HG03025 (cell line): ENCODE measurements around the gene ADK.
"Not testable (repeated sequence)": the region's sequence is repeated elsewhere in the genome, so short reads cannot be mapped to it uniquely, and the experiment has no call there.

Experiments
- ATAC-seq: cut with Tn5 transposase; IDR thresholded peaks from one replicate; pipeline ENCODE4 v1.9.1; 2021; ENCODE audit warnings: mild to moderate bottlenecking, moderate library complexity; ENCODE audit not compliant: unreplicated experiment, low FRiP score

The ADK gene

DNA sequence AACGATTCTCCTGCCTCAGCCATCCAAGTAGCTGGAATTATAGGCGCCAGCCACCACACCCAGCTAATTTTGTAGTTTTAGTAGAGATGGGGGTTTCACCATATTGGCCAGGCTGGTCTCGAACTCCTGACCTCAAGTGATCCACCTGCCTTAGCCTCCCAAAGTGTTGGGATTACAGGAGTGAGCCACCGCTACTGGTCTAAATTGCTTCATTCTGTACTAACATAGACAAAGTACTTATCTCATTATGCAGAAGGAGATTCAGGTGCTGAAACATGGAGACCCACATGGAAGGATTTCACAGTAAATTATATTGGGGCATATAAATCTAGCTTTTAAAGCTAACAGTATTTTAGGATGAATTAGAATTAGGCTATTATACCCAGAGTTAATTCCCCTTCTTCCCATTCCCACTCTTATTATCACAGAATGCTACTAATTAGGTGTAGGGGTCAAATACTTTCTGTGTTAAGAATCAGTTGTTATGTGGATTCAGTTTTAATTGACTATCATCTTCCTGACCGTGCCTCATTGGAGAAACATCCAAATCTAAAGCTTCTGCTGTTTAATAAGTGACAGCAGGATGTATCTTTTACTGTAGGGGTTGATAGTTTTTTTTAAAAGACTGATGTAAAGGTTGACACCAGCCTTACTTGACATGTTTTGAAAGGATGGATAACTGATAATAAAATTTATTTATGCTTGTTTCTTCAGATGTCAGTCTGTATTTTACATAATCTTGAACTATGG lies 27.2 kb downstream of the ADK start:
- ATAC-seq: no peak

DNA sequence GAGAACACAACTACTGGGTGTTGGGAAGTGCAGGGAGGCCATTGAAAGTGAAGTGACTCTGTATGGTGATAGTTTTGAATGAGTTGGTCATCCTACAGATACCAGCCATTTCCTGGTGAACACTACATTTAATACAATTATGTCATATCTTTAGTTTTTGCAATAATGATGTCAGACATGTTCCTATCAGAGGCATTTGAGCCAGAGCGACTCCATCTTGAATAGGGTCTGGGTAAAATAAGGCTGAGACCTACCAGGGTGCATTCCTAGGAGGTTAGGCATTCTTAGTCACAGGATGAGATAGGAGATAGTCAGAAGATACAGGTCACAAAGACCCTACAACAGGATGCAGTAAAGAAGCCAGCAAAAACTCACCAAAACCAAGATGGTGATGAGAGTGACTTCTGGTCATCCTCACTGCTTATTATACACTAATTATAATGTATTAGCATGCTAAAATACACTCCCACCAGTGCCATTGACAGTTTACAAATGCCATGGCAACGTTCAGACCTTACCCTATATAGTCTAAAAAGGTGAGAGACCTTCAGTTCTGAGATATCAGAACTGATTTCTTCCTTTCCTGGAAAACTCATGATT lies 28.2 kb downstream of the ADK start:
- ATAC-seq: no peak

DNA sequence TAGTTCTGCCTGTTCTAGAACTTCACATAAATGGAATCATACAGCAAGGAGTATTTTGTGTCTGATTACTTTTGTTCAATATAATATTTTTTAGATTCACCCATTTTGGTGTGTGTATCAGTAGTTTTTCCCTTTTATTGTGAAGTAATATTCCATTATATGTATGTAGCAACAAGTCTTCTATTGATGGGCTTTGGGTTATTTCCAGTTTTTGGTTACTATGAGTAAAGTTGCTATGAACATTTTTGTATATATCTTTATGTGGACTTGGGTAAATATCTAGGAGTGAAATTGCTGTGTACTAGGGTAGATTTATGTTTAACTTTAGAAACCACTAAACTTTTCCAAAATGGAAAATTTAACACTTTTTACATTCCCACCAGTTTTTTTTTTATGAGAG lies 35.7 kb downstream of the ADK start:
- no peak for ATAC-seq

DNA sequence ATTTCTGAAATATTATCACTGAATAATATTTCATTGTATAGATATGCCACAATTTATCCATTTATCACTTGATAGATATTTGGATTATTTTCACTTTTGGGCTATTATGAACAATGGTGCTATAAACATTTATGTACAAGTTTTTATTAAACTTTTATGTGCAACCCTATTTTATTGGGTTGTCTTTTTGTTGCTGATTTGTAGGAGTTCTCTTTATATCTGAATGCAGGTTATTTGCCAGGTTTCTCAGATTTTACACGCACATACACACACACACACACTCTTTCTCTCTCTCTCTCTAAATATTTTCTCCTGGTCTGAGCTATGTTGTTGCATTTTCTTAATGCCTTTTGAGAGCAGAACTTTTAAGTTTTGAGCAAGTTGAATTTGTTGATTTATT lies 36.2 kb downstream of the ADK start:
- ATAC-seq: no peak

DNA sequence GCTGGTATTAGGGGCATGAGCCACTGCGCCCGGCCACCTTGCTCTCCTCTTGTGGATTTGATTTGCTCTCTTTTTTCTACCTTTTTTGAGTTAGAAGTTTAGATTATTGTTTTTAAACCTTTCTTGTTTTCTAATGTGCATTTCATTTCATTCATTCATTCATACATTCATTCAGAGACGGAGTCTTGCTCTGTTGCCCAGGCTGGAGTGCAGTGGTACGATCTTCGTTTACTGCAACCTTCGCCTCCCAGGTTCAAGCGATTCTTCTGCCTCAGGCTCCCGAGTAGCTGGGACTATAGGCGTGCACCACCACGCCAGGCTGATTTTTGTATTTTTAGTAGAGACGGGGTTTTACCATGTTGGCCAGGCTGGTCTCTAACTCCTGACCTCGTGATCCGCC lies 37.6 kb downstream of the ADK start:
- not testable (repeated sequence) for ATAC-seq

DNA sequence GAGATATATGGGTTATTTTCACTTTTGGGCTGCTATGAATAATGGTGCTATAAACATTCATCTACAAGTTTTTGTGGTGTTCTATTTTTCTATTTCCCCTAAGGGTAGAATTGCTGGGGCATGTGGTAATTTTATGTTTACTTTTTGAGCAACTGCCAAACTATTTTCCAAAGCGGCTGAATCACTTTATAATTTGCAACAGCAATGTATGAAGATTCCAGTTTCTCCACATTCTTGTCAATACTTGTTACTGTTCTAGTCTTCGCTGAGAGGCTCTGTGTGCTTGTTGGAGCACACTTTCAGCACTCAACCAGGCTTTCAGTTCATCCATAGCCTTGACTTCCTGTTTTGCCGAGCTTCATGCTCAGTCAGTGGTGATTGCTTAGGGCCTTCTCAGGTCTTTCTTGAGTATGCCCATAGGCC lies 39.0 kb downstream of the ADK start:
- ATAC-seq: no peak

DNA sequence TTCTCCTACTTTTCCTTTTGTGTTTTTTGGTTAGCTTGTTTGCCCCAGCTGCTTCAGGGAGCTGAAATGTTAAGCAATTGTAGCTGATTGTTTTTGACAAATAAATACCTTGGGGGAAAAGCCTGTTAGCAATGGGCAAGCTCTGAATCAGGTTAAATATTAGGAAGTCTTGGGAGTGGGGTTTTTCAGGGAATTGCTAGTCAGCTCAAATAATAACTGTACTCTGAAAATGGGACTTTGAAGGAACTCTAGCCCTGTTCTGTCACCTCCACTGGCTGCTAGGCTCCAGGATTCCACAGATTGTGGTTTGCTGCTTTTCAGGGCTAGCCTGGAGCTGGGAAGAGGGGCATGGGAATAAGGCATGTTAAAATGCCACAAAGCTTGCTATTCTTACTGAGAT lies 39.5 kb downstream of the ADK start:
- ATAC-seq: no peak

DNA sequence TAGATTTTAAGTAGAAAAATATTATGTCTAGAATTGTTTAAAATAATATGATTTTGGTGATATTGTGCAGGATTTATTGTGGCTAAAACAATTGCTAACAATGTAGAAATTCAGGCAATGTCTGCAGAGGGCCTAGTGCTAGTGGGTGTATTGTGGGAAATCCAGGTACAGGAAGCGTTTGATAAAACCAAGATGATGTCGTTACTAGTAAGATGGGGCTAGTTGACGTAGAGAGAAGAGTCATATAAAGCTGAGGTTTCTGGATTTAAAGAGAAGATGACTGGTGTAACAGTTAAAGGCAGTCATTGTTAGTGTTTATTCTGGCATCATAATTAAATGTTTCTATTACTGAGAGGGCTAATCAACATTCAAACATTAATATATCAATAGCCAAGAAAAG lies 43.5 kb downstream of the ADK start:
- ATAC-seq: no peak

DNA sequence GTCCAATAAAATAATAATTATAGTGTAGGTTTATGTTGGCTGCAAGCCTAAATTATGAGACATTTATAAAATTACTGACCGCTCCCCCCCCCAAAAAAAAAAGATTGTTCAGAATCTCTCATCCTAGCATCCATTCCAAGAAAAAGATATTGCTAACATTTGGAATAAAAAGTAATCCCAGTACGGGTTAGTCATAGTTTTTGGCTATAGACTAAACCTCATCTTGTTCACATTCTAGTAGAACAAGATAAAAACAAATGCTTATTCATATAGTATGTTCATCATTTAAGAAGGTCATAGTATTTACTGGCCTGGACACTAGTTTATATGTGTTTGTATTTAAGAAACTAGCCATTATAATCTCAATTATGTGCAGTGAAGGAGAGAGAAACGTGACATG lies 44.0 kb downstream of the ADK start:
- ATAC-seq: no peak

DNA sequence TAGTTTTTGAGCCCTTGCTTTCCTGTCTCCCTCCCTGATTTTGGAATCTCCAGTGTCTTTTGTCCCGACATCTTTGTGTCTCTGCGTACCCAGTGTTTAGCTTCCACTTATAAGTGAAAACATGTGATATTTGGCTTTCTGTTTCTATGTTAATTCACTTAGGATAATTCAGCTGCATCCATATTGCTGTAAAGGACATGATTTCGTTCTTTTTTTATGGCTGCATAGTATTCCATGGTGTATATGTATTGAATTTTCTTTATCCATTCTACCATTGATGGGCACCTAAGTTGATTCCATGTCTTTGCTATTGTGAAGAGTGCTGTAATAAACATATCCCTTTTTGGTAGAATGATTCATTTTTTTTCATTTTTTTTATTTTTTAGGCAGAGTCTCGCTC lies 48.3 kb downstream of the ADK start:
- ATAC-seq: no peak

DNA sequence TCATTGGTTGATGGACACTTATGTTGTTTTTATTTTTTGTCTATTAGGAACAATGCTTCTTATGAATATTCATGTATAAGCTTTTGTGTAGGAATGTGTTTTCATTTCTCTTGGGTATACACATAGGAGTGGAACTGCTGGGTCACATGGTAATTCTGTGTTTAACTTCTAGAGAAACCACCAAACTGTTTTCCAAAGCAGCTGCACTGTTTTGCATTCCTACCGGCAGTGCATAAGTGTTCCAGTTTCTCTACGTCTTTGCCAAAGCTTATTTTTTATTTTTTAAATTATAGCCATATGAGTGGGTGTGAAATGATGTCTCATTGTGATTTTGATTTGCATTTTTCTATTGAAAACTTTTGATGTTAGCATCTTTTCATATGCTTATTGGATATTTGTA lies 51.3 kb downstream of the ADK start:
- no peak for ATAC-seq

DNA sequence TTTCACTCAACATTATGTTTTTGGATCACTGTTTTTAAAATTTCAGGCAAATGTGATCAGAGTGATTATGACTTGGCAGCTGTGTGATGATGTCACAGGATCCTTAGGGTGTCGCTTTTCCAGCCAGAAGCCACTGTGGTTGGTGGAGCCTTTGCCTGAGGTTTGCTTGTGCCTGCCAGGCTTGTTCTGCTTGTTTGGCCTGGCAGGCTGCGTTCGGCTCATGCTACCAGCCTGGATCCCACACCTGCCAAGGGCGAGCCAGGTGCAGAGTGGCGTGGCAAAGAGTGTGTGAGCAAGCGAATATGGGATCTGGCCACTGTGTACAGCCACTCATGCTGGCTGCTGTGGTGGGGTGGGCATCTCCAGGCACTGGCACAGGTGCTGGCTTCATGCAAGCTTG lies 55.7 kb downstream of the ADK start:
- no peak for ATAC-seq

DNA sequence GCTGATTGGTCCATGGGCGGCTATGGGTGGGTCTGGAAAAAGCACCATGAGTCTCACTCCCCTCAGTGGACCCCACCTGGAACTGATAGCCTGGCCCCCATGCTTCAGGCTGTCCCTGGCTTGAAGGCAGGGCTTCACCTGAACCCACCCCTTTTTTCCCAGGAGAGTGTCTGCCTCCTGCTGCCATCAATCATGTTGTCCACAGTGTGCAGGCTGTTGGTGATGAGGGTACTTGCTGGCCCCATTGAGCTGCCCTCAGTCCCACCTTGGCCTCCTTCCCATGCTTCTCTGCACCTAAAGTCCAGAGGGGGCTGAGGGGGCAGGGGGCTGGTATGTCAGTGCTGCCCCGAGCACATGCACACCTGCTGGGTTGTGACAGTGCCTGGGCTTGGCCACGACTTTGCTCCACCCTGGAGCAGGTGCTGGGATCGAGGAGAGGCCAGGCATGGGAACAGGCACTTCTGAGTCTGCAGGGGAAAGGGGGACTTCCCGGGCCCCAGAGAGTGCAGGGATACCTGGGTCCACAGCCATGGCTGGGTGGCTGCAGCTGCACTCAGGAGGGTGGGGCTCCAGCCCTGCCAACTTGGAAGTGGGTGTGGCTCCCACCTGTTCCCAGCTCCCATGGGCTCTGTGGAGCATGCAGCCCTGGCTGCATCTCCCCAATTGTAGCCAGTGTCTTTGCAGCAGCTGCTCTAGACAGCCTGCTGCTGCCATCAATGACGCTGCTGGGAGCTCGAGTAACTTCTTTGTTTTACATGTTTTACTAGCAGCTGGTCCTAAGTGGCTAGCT lies 56.9 kb downstream of the ADK start:
- no peak for ATAC-seq

DNA sequence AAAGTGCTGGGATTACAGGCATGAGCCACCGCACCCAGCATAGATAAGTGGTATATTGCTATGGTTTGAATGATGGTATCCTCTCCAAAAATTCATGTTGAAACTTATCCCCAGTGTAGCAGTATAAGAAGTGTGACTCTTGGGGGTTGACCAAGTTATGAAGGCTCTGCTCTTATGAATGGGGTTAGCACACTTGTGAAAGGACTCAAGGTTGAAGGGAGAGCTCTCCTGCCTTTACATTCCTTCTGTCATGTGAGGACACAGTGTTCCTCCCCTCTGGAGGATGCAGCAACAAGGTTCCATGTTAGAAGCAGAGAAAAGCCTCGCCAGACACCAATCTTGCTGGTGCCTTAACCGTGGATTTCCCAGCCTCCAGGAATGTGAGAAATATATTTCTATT lies 58.0 kb downstream of the ADK start:
- no peak for ATAC-seq

DNA sequence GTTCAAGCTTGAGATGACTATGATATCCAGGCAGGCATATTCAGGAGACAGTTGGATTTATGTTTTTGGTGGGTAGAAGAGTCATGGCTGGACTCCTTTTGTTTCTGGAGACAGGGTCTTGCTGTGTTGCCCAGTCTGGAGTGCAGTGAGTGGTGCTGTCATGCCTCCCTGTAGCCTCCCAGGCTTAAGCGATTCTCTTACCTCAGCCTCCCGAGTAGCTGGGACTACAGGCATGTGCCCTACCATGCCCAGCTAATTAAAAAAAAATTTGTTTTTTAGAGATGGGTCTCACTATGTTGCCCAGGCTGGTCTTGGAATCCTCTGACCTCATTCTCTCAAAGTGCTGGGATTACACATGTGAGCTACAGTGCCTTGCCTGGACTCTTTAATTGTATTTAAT lies 62.0 kb downstream of the ADK start:
- no peak for ATAC-seq

DNA sequence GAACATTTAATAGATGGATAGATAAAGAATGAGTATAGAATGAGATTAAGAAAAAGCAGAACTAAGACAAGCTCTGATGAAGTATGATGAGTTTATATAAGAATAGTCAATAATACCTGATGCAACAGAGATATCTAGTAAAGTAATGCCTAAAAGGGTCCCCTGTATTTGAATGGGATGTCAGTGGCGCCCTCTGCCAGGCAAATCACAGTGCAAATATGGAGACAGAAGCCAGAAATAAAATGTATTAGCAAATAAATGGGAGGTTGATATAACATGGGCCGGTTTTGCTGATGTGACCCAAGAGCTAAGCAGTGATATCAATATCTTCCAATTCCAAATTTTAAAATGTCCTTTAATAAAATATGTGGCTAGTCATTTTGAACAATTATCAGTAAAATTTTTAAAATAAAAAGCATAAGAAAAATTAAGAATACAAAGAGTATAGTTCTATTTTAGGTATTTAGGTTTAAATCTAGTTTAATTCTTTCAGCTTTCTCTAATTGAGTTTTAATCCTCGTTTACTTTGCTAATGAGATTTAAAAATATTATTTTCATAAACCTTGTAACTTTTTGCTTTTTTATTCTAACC lies 62.6 kb downstream of the ADK start:
- ATAC-seq: no peak

DNA sequence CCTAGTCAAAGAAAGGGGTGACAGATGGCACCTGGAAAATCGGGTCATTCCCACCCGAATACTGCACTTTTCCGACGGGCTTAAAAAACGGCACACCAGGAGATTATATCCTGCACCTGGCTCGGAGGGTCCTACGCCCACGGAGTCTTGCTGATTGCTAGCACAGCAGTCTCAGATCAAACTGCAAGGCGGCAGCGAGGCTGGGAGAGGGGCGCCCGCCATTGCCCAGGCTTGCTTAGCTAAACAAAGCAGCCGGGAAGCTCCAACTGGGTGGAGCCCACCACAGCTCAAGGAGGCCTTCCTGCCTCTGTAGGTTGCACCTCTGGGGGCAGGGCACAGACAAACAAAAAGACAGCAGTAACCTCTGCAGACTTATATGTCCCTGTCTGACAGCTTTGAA lies 66.1 kb downstream of the ADK start:
- ATAC-seq: not testable (repeated sequence)

DNA sequence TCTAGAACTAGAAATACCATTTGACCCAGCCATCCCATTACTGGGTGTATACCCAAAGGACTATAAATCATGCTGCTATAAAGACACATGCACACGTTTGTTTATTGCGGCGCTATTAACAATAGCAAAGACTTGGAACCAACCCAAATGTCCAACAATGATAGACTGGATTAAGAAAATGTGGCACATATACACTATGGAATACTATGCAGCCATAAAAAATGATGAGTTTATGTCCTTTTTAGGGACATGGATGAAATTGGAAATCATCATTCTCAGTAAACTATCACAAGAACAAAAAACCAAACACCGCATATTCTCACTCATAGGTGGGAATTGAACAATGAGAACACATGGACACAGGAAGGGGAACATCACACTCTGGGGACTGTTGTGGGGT lies 71.4 kb downstream of the ADK start:
- not testable (repeated sequence) for ATAC-seq

DNA sequence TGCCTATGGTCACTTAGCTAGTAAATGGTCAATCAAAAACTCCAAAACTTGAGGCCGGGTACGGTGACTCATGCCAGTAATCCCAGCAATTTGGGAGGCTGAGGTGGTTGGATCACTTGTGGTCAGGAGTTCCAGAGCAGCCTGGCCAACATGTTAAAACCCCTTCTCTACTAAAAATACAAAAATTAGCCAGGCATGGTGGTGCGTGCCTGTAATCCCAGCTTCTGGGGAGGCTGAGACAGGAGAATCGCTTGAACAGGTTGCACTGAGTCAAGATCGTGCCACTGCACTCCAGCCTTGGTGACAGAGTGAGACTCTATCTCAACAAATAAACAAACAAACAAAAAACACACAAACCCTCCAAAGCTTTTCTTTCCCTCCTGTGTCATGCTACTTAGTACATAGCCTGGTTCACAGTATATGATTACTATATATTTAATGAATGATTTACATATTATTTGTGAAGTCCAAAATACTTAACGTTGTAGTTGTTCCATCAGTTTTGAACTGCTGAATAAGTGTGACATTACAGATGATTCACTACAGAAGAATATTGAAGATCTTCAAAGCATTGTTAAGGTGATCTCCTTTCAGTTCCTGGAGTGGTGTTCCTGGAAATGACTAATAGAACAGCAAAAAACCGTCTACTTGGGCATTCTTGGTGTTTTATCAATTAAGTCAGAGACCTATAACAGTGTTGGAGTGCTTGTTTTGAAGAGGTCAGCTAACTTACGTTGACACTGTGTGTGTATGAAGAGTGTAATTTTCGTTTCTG lies 72.9 kb downstream of the ADK start:
- ATAC-seq: no peak

DNA sequence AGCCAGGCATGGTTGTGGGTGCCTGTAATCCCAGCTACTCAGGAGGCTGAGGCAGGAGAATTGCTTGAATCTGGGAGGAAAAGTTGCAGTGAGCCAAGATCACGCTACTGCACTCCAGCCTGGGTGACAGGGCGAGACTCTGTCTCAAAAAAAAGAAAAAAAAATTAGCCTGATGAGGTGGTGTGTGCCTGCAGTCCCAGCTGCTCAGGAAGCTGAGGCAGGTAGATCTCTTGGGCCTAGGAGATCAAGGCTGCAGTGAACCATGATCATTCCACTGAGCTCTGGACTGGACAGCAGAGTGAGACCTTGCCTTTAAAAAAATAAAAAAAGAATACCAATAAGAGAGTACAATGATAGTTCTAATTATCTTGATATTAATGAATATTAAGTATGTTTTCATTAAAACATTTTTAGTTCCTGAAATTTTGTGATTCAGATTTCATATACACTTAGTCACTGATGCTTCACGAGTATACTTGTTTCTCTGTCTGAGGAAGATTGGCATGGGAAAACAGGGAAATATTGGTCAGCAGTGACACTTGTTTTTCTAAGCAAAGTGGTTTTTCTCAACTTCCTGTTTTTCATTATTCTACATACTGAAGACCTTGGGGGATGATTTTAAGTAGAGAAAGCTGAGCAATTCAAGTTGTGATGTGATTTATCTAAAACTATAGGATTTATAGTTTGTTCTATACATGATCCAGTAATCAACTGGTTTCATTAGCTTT lies 76.8 kb downstream of the ADK start:
- ATAC-seq: no peak
